Right lobe of liver (tissue), 4 donors: ENCODE measurements around the gene COQ8B.

Experiments used
- POLR2A ChIP-seq: fragments of 450-650 bp; IDR thresholded peaks from one replicate; pipeline ENCODE4 v1.6.1; 2017; ENCODE audit warnings: antibody characterized with exemption, mild to moderate bottlenecking
- TF ChIP-seq, protein P1 (sequence below), 4 donors: fragments of 200-600 bp in 3 of 4; fragments of 450-650 bp in 1 of 4; IDR thresholded peaks; one replicate each; pipeline versions ENCODE4 v1.5.1 to v1.8.0; 2016 to 2022; ENCODE audit warnings: antibody characterized with exemption in 4 of 4, mild to moderate bottlenecking in 2 of 4
- donor health status: DM: no; HTN: no; CAD: no.
- donor health status: DM: no; HTN: no; CAD: no.
- donor health status: DM: no; HTN: yes; CAD: no.

DNA sequence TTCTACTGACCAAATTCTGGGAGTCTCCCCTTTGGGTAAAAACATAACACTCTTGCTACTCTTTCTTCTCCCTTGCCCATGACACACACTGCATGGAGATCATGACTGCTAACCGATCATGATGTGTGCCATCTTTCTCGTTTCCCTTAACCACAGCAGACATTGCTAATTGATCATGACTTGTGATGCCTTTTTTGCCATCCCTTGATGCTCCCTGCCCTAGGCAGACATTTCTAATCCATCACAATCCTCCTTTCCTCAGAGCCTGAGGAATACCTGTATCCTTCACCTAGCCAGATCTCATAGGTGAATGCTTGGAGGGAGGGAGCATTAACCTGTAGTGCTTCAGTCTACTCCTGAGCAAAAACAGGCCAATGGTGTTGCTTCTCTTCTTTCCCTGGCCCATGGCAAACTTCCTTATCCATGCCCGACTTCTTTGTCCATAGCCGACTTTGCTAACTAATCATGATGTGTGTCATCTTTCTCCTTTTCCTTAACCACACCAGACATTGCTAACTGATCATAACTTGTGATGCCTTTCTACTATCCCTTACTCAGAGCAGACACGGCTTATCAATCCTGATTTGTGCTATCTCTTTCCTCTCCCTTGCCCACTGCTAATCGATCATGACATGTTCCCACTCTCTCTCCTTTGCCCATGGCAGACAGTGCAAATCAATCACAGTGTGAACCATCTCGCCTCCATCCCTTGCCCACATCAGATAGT is 44.0 kb downstream of the COQ8B start:
- TF ChIP-seq, protein P1, sequence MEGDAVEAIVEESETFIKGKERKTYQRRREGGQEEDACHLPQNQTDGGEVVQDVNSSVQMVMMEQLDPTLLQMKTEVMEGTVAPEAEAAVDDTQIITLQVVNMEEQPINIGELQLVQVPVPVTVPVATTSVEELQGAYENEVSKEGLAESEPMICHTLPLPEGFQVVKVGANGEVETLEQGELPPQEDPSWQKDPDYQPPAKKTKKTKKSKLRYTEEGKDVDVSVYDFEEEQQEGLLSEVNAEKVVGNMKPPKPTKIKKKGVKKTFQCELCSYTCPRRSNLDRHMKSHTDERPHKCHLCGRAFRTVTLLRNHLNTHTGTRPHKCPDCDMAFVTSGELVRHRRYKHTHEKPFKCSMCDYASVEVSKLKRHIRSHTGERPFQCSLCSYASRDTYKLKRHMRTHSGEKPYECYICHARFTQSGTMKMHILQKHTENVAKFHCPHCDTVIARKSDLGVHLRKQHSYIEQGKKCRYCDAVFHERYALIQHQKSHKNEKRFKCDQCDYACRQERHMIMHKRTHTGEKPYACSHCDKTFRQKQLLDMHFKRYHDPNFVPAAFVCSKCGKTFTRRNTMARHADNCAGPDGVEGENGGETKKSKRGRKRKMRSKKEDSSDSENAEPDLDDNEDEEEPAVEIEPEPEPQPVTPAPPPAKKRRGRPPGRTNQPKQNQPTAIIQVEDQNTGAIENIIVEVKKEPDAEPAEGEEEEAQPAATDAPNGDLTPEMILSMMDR (IDR thresholded peaks at IDR 0.05): no peak
- no peak for TF ChIP-seq POLR2A
